SKM-1 (cell line): ENCODE data around the gene MPDZ.
"Not testable (repeated sequence)": the region's sequence is repeated elsewhere in the genome, so short reads cannot be mapped to it uniquely, and the experiment has no call there.

Source experiments
- DNase-seq: peaks from one replicate; lab custom pipeline; 2025; ENCODE audit not compliant: unreplicated experiment; lab: John Stamatoyannopoulos, UW

The MPDZ gene

DNA sequence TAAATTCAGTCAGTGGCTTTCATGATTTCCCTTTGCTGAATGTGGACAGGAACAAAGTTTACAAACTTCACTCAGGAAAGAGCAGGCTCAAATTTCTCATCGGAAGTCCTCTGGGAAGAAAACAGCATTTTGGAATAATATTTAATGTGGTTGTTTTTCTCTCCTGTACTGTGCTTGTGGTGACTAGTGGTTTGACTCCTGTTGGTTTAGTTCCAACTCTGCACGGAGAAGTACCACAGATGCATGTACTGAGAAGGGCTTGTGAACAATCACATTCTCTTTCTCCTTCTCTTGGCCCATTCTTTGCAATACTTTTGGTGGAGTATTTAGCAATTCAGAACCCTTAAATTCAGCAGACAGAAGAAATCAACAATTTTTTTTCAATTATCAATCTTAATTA is 13.3 kb downstream of the MPDZ start:
- DNase-seq: no peak

DNA sequence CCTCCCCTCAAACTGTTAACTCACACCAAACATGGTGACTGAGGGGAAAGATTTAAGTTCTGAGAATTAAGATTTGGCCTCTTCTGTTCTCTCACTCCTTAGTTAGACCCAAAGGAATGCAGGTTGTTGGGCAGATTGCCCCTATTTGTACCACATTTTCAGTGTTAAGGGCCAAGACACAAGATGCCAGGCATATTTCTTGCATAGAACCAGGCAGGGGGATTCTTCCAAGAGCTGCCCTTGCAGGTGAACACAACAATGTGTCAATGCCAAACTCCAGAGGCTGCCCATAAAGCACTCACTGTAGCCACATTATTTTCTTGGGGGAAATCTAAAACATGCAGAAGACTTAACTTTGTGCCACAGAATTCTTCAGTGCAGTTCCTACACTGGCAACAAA is 14.7 kb downstream of the MPDZ start:
- DNase-seq: no peak

DNA sequence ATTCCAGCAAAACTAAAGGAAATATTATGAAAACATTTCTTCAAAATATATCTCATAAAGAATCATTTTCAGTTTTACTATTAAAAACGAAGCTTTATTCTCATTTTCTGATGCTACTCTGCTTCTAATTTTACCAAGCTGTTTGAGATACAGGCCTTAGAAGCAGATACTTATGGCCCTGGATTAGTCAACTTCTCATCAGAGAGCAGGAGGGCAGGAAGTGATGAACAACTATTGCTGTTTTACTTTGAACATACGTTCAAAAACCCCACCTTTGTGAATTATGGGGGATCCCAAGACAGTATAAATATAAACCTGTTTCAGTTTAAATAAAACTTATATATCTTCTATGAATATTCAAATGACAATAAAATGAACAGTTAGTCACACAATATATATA is 16.0 kb downstream of the MPDZ start:
- no peak for DNase-seq

DNA sequence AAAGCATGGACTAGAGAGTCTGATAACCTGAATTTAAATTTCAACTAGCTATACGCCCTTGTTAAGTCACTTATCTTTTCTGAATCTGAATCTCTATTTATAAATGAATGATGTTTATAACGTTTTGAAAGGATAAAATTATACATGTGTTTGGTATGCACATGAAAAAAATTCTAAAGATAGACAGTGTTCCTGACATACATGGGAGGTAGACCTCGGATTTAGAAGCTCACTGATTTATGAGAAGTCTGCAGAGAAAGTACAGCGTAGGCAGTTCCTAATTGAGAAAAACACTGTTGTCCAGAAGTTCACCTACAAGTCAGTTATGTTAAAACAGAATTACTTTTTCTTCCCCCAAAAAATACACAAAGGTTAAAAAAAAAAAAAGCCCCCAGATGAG is 26.6 kb downstream of the MPDZ start:
- no peak for DNase-seq

DNA sequence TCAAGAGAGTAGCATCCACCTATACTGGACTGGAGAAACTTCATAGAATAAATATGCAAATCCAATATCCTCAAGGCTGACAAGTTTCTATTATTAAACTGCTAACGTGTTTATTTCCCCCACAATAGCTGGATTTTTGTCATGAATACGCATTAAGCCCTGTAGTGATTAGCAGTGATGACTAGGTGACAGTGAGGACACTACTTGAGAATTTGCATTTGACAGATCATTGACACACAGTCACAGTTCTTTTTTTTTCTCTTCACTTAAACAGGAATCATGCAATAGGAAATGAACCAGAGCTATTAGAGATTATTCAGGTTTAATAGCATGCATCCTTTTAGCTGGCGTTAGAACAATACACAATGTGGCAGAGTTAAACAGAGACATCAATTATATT is 35.3 kb downstream of the MPDZ start:
- no peak for DNase-seq

DNA sequence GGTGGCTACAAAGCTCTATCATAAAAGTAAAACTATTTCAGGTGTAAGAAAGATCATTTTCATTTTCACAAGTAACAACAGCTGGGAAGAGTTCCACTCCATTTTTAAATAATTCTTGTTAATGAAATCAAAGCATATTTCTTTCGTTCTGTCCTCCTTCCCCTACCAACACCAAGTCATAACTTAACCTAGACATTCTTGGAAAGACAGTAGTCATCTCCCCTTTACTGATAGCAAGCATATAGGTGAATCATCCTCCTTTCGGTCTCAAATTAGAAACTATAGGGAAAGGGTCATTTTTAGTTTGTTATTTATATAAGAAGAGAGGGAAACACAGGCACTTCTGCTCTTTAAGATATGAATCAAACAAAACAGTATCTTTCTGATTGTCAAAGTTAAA is 38.2 kb downstream of the MPDZ start:
- DNase-seq: no peak

DNA sequence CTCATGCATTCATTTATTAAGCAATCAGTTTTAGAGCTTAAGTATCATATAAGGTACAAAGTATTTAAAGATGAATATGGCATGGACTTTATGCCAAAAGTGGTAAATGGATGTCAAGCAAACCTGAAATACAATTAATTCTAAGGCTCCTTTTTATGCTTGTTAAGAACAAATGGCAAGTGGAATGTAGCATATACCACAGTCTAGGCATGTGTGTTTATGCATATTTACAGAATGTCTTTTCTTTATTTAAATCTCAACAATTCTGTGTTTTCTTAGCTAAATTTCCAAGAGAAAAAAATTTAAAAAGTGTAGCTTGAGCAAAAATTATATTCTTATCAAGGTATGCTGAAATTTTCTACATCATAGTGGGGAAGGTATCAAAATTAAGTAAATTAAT is 39.8 kb downstream of the MPDZ start:
- DNase-seq: no peak

DNA sequence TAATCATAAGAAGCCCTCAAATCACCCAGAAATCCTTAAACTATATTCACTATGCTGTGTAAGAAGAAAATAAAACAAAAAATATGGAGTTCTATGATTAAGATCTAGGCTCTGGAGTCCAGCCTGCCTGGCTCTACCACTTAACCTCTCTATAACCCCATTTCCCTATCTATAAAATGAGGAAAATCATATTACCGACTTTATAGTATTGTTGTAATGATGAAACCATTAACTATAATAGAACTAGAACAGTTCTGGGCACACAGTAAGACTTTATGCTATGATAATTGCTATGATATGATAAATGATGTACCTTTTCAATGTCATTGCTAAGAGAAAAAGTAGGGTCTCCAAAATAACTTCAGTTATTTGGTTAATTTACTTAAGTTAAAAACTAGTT is 40.3 kb downstream of the MPDZ start:
- DNase-seq: no peak

DNA sequence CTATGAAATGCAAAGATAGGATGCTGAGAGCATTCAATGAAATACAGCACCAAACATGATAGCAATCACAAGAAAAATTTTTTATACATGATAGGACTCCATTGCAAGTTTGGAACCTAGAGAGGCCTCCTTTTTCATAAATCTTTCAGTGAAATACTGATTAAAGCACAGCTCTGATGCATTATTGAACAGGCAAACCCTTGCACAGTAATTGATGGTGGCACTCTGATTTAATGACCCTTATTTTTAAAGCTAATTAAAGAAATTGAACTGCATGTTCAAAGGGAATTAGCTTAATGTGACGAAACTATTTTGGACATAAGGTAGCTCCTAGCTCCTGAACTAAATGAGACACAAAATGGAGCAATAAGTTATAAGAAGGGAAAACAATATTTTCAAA is 44.6 kb downstream of the MPDZ start:
- DNase-seq: no peak

DNA sequence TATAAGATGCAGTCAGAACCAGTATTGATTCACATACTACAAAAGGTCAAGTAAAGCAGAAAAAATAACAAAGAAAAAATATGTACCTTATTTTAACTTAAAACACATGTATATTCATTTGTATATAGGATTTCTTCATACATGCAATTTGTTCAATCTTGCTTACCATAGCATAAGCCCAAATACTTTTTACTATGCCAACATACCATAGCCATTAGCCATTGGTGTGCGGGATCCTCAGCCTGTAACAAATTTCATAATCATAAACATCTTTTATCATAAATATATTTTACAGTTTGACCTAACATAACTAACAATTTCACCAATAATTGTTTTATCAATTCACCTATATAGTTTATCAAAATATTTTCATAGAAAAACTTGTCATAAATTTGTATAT is 51.1 kb downstream of the MPDZ start:
- DNase-seq: no peak

DNA sequence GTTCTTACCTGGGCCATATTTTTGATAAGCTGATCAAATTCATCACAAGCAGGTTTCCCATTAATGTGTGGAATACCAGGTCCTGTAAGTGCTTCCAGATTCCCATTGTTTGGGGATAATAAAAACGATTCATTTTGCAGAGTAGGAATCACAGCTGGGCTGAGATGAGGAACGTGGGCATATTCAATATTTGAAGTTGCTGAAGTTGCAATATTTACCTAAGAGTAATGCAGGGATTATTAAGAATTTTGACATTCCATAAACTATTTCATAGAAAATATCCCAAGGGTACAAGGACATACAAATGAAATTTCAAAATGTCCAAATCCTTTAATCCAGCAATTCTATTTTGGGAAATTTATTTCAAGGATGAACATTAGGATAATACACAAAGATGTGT is 55.1 kb downstream of the MPDZ start:
- DNase-seq: no peak

DNA sequence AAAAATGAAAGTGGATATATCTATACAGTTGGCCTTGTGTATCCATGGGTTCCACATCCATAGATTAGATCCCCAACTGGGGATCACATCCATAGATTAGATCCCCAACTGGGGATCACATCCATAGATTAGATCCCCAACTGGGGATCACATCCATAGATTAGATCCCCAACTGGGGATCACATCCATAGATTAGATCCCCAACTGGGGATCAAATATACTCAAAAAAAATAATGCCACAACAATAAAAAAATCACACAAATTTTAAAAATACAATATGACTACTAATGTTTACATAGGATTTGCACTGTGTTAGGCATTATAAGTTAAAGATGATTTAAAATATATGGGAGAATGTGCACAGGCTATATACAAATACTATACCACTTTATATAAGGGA is 56.8 kb downstream of the MPDZ start:
- DNase-seq: not testable (repeated sequence)

DNA sequence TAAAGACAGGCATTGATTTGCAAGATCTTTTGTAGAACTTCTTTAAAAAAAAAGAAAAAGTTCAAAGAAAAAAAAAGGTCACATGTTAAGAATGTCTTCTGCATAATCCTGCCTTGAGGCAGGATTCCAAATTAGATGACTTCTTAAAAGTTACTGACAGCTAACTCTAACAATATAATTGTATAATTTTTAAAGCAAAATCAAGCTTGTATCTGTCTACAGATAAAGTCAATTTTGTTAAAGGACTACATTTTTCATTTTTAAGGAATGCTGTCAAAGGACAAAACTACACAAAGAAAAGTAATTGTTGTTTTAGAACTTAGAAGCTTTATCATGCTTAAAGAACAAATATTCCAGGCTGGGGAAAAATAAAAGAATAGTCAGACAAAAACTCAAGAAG is 57.8 kb downstream of the MPDZ start:
- DNase-seq: no peak

DNA sequence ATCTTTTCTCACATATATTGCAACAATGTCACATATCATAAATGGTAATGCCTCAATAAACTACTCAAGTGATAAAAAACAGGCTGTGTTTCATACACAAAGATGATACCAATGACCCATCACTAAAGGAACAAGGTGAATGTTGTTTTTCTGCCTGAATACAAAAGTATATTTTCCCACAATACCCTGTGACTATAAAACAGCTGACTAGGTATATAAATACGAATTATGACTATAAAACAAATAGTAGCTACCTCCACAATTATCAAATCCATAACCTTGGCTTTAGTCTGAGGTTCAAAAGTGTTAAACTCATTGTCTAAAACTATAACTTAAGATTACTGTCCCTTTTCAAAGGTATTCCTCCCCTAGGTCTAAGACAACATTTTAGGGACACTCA is 58.7 kb downstream of the MPDZ start:
- DNase-seq: no peak

DNA sequence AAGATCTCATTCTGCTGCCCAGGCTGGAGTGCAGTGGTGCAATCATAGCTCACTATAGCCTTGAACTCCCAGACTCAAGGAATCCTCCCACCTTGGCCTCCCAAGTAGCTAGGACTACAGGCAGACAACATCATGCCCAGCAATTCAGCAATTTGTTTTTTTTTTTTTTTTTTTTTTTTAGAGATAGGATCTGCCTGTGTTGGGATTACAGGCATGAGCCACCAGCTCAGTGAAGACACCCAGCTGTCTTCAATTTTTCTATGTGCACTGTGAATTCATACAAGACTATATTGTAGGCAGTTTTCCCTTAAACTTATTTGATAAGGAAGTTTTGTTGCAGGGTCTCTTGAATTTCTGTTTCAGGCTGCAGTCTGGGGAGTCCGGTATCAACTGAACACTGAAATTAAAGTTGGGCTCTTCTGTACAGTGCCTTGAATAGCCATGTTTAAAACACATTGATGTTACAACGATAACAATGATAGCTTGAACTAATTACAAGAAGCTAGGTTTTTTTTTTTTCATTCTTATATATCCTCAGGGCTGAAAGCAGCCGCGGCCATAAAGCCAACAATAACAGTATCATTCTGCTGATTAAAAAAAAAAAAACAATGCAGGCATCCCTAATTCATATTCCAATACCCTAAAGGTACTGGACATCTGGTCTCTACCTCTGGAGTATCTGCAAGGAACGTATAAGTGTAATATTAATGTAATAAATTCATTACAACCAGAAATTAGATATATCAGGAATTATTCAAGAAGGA is 63.5 kb downstream of the MPDZ start:
- DNase-seq: no peak

DNA sequence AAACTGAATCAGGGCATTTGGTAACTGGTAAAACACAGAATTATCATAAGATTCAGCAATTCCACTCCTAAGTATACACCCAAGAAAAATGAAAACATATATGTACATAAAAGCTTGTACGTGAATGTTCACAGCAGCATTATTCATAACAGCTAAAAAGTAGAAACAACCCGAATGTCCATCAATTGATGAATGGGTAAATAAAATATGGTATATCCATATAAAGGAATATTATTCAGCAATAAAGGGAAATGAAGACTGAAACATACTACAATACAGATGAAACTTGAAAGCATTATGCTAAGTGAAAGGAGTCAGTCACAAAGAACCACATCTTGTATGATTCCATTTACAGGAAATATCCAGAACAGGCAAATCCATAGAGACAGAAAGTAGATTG is 65.5 kb downstream of the MPDZ start:
- no peak for DNase-seq

DNA sequence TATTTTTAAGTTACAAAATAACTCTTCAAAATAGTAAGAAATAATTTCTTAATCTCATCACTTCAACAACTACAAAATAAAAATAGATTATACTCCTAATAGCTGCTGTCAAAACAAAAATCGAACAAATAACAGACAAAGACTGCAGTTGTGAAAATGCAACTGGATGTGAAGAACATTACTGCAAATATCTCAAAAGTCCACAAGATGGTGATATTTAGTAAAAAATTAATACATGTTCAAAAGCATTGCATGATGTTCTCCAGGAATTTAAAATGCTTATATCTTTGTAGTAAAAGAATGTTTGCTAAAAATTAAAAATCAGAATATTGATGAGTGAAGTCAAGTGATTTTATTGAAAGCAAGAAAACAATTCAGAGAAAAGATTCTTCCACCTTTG is 66.2 kb downstream of the MPDZ start:
- no peak for DNase-seq

DNA sequence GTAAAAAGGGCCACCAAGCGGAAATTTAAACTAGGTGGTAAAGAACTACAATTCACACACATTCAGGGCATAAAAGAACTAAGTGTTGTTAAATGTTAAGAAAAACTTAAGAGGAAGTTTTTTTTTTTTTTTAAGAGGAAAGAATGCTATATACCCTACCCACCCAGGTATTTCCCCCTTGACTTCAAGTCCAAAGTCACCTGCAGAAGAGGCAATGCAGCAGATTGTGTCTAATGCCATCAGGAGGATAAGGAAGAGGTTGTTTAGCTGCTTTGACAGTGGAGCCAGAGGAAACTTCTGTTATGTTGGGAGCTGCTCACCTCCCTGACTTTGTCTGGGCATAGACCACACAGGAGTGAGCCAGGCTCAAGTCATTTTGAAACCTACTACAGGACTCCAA is 69.2 kb downstream of the MPDZ start:
- DNase-seq: no peak

DNA sequence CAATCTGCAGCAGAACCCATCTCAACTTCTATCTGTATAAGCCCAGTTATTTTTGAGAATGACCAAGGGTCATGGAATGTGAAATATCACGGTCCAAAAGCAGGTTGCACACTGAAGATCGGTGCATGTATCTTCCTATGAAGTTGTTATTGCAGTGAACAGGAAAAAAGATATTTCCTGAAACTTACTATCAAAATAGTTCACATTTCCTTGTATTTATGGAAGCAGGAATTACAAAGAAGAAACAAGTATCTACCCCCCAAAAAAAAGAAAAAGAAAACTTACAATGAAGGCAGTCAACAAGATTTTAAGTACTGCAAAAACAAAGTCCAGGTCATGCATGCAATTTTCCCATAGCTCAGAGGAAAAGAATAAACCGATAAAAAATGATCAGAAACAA is 70.0 kb downstream of the MPDZ start:
- no peak for DNase-seq

DNA sequence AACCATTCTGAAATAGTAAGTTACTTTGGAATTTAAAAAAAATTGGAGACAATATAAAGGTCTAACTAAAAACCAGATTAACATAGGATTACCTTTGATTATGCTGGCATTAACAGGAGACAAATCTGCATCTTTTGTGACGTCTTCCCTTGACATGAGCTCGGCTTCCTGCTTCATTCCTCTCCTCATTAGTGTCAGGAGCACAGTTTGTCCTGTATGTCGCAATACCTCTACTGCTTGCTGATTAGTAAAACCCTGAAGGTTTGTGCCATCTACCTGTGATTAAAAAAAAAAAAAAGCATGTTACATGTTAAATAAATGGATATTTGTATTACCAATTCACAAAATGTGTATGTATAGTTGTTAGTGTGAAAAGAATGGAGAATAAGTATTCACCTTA is 73.7 kb downstream of the MPDZ start:
- no peak for DNase-seq

DNA sequence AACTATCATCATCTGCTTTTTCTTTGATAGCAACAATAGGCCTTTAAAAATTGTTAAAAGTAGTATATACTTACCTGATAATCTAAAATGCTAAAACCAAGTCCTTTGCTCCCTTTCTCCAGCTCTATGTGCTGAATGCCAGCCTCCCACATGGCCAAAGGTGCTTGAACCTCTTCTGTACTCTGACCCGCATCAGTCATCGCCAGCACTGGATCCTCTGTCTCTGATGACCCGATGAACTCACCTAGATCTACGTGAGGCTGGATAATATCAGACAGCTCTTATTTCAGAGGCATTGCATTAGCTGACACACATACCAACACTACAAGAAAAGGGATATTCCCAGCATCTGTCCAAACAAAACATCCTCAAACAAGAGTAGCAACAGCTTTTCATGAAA is 89.5 kb downstream of the MPDZ start:
- no peak for DNase-seq

DNA sequence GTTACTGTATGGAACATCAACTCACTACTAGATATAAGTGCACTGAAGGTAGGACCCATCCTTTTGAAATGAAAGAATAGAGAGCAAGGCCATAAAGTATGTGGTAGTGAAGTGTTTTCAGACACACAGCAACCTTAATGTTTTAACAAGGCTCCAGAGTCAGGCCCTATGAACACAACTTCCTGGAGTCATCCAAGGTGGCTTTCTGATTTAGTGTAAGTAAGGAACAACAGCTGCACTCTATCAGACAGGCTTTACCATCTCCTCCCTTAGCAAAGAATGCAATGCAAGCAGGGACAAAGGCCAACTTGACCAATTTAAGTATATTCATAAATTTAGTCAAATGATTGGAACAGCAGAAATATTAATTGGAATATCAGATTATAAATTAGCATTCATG is 90.1 kb downstream of the MPDZ start:
- DNase-seq: no peak

DNA sequence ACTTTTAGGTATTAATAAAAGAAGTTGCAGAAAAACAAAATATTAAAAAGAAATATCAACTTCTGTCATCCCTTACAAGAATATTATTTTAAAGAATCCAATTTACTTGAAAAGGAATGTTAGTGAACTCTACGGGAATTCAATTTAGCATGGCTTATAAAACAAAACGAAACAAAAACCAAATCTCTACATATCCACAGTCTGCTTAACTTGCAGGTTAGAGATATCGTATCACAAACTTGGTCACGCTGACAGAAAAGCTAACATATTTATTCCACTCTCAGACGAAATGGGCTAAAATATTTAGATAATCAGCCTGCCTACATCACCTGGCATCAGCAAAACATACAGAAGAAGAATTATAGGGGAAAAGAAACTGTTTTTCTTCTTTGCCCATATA is 92.7 kb downstream of the MPDZ start:
- no peak for DNase-seq

DNA sequence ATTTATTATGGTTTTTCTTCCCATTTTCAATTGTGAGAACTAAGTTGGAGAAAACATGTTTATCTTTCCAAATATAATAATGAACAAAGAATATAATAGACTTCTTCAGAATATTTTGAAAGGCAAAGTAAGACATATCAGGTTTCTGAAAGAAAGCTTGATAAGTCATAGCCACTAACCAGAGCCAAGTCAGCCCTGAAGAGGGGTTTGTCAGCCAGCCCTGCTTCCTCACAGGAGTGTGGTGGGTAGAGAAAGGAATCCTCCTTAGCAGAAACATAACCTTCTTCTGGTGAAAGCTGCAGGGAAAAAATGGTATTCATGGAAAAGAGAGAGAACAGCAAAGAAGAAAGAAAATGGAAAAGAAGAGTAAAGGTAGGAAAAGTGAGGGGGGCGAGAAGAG is 93.4 kb downstream of the MPDZ start:
- DNase-seq: no peak
